Measurements from ENCODE around the gene OPA3. TPM values are rescaled to one million over a fixed set of nuclear protein-coding genes. Genes with fewer than 3 reads are reported as not detected.
A peak's percentile ranks its signal among the peaks of the same experiment; 100 is the strongest.

OPA3 gene
- total RNA-seq, 2 donors from 2014 or later = 12.9 to 15.4 TPM

GRCh38 chr19:45509692-45510015, 74.9 kb downstream of the OPA3 start:
- Histone ChIP-seq H3K27ac (ENCODE audit: low read depth, low read length) (no peak overlapping the region), H3K9ac (ENCODE audit: extremely low read depth, low read length, poor library complexity, severe bottlenecking) (no peak overlapping the region)
- H3K4me3 Mint-ChIP-seq = peak overlapping the region; percentile 91

GRCh38 chr19:45508861-45509691, 75.5 kb downstream of the OPA3 start:
- H3K27ac Mint-ChIP-seq = peak overlapping the region; percentile 93
- H3K27ac ChIP-seq (ENCODE audit: low read depth, low read length) = peak overlapping the region; percentile 22
- peak overlapping the region; percentile 97 for H3K9ac ChIP-seq (ENCODE audit: extremely low read depth, low read length, poor library complexity, severe bottlenecking)
- 0 to 6% methylated on average over 3 to 26 of the region's 28 CpGs for WGBS, 2 experiments (ENCODE audit: insufficient coverage in 1 of 2, insufficient read length in 1 of 2)
- peaks cover 2% of the 10 kb centered on the region for H3K27me3 Mint-ChIP-seq (ENCODE audit: insufficient read depth)
- H3K4me1 ChIP-seq (ENCODE audit: control insufficient read depth, insufficient read depth, low read length) = peaks cover 5% of the 10 kb centered on the region
- no peaks in the 10 kb centered on the region for H3K9me3 Mint-ChIP-seq
- peaks cover 21% of the 10 kb centered on the region for H3K4me1 Mint-ChIP-seq
- no peaks in the 10 kb centered on the region for H3K27me3 ChIP-seq (ENCODE audit: control insufficient read depth, insufficient read depth, low read length, poor library complexity, severe bottlenecking)
- peak overlapping the region; percentile 91 for H3K4me3 Mint-ChIP-seq
- peaks cover 23% of the 10 kb centered on the region for H3K36me3 Mint-ChIP-seq (ENCODE audit: low read depth)
- H3K4me3 ChIP-seq (ENCODE audit: low read length) = peak overlapping the region; percentile 99
- peaks cover 32% of the 10 kb centered on the region for H3K36me3 ChIP-seq (ENCODE audit: control insufficient read depth, insufficient read depth, low read length)
- DNase-seq = peak; percentile 93
- TF ChIP-seq CTCF (conservative IDR thresholded peaks at IDR 0.05) = peak; percentile 43
- H3K9me3 ChIP-seq (ENCODE audit: control insufficient read depth, low read length) = no peaks in the 10 kb centered on the region

More at GRCh38 chr19:45509692-45510015, 74.9 kb downstream of the OPA3 start:
- Mint-ChIP-seq H3K27ac (peak overlapping the region; percentile 75), H3K4me1 (peaks cover 21% of the 10 kb centered on the region), H3K9me3 (no peaks in the 10 kb centered on the region), H3K36me3 (ENCODE audit: low read depth) (peaks cover 24% of the 10 kb centered on the region), H3K27me3 (ENCODE audit: insufficient read depth) (peaks cover 2% of the 10 kb centered on the region)
- 37% methylated on average over 3 of the region's 3 CpGs; no CpG with 5 or more reads in 1 of the 2 experiments for WGBS, 2 experiments (ENCODE audit: insufficient coverage in 1 of 2, insufficient read length in 1 of 2)
- H3K4me3 ChIP-seq (ENCODE audit: low read length) = peak overlapping the region; percentile 99
- no peak for TF ChIP-seq CTCF (conservative IDR thresholded peaks at IDR 0.05)
- peaks cover 5% of the 10 kb centered on the region for H3K4me1 ChIP-seq (ENCODE audit: control insufficient read depth, insufficient read depth, low read length)
- no peaks in the 10 kb centered on the region for H3K9me3 ChIP-seq (ENCODE audit: control insufficient read depth, low read length)
- peaks cover 38% of the 10 kb centered on the region for H3K36me3 ChIP-seq (ENCODE audit: control insufficient read depth, insufficient read depth, low read length)
- DNase-seq = no peak
- no peaks in the 10 kb centered on the region for H3K27me3 ChIP-seq (ENCODE audit: control insufficient read depth, insufficient read depth, low read length, poor library complexity, severe bottlenecking)

GRCh38 chr19:45508417-45508860, 76.2 kb downstream of the OPA3 start:
- no peaks in the 10 kb centered on the region for H3K9me3 Mint-ChIP-seq
- H3K27ac Mint-ChIP-seq = peak overlapping the region; percentile 75
- peaks cover 28% of the 10 kb centered on the region for H3K36me3 ChIP-seq (ENCODE audit: control insufficient read depth, insufficient read depth, low read length)
- H3K27me3 ChIP-seq (ENCODE audit: control insufficient read depth, insufficient read depth, low read length, poor library complexity, severe bottlenecking) = no peaks in the 10 kb centered on the region
- H3K4me1 Mint-ChIP-seq = peaks cover 21% of the 10 kb centered on the region
- WGBS, 2 experiments (ENCODE audit: insufficient coverage in 1 of 2, insufficient read length in 1 of 2) = 1% methylated on average over 18 of the region's 26 CpGs; no CpG with 5 or more reads in 1 of the 2 experiments
- H3K9me3 ChIP-seq (ENCODE audit: control insufficient read depth, low read length) = no peaks in the 10 kb centered on the region
- no peak for TF ChIP-seq CTCF (conservative IDR thresholded peaks at IDR 0.05)
- H3K36me3 Mint-ChIP-seq (ENCODE audit: low read depth) = peaks cover 22% of the 10 kb centered on the region
- peaks cover 5% of the 10 kb centered on the region for H3K27me3 Mint-ChIP-seq (ENCODE audit: insufficient read depth)
- peak overlapping the region; percentile 32 for H3K27ac ChIP-seq (ENCODE audit: low read depth, low read length)
- H3K4me3 ChIP-seq (ENCODE audit: low read length) = peak overlapping the region; percentile 99
- H3K4me3 Mint-ChIP-seq = peak overlapping the region; percentile 91
- peak; percentile 89 for DNase-seq
- peaks cover 5% of the 10 kb centered on the region for H3K4me1 ChIP-seq (ENCODE audit: control insufficient read depth, insufficient read depth, low read length)
- peak overlapping the region; percentile 97 for H3K9ac ChIP-seq (ENCODE audit: extremely low read depth, low read length, poor library complexity, severe bottlenecking)

All from endodermal cell (in vitro differentiated cells).